Bronchial smooth muscle cell (primary cell): ENCODE measurements around the gene NT5DC1. TPM values are rescaled to one million over a fixed set of nuclear protein-coding genes. Genes with fewer than 3 reads are reported as not detected.

Source experiments
- total RNA-seq: library from RNA; depleted of rRNA; stranded (reverse); fragments of >200 nt; gene quantifications from 2 replicates; pipeline ENCODE4 v1.2.1, GENCODE V29; 2014

The NT5DC1 gene
- total RNA-seq, result 3.9 and 8.5 TPM in 2 replicates

DNA sequence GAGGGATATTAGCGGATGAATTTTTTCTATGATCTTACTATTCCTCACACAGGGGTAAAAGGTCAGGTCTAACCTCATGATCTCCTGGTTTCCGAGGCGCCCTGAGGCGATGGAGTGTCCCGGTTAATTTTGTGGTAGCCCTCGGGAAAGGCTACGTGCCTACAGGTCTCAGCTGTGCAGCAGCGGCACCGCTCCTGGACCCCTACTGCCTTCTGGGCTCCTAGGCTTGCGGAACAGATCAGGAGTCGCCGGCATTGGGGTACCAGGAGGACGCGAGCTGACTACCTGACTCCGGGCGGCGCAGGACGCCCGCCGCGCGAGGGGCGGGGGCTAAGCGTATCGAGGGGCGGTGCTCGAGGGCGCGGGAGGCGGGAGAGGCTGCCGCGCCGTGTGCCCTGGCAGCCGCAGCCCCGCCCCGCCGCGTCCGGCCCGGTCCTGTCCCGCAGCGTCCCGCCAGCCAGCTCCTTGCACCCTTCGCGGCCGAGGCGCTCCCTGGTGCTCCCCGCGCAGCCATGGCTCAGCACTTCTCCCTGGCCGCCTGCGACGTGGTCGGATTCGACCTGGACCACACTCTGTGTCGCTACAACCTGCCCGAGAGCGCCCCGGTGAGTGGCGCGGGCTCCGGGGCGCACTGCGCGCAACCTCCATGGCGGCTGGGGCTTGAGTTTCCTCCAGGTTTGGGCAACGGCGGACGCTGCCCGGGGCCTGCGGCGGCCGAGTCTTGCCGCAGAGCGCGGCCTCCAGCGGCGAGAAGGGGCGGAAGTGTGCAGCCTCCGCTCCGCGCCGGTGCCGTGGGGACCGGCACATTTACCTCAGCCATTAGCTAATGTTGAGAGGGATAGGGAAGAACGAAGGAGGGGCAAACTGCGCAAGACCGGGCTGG lies at the start of gene NT5DC1:
Gene NT5DC1 (plus strand): TSS at position 435 of the 883 bp plus-strand sequence. CDS start 78 bp downstream, at position 513.

DNA sequence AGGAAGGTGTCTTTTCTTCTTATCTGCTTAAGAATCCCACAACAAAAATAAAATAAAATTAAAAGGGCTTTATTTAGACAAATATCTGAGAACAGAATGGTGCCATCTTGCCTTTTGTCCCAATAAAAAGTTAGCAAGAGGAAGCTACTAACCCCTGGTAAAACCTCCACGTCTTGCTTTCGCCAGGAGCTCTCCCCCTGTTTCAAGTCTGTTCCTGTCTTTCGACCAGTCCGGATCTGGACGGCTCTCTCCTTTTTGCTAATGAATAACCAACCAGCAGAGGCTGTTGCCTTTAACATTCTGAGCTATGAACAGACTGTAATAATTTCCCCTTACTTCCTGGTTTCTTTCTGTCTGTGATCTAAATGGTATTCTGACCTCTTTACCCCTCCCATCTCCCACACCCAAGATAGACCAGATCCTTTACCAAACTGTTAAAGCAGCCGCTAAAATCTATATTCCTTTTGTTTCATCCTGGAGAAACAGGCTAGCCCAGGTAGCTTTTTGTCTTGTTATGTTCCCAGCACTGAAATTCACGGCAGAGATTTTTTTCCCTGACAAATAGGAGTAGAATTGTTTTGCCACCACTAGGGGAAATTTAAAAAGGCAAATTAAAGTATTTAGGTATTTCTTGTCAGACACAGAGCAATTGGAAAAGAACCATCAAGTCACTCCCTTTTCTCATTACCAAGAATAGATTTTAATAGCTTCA lies 39.9 kb upstream of the NT5DC1 start, which contains the start of gene FRK:
Gene FRK (minus strand): TSS at position 320 of the 712 bp plus-strand sequence. CDS start 580 bp downstream, outside the sequence.

DNA sequence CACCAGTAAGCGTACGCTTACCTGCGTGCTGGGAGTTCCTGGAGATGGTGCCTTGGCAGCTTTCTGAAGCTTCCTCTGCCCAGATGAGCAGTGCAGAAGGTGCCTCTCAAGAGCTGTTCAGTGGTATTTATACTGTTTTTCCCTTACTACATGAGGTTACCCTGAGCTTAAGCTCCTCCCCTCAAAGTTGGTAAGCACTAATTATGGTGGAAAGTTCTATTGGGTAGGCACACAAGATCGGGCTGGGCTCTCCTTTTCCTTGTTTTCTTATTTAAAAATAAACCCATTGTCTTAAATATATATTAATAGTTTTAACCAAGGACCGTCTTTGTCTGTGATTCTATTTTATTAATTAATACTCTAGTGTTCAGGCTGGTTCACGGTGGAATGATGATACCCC lies 25.4 kb downstream of the NT5DC1 start, which contains the start of gene COL10A1:
Gene COL10A1 (minus strand): TSS at position 101 of the 400 bp plus-strand sequence. CDS start 640 bp downstream, outside the sequence.

DNA sequence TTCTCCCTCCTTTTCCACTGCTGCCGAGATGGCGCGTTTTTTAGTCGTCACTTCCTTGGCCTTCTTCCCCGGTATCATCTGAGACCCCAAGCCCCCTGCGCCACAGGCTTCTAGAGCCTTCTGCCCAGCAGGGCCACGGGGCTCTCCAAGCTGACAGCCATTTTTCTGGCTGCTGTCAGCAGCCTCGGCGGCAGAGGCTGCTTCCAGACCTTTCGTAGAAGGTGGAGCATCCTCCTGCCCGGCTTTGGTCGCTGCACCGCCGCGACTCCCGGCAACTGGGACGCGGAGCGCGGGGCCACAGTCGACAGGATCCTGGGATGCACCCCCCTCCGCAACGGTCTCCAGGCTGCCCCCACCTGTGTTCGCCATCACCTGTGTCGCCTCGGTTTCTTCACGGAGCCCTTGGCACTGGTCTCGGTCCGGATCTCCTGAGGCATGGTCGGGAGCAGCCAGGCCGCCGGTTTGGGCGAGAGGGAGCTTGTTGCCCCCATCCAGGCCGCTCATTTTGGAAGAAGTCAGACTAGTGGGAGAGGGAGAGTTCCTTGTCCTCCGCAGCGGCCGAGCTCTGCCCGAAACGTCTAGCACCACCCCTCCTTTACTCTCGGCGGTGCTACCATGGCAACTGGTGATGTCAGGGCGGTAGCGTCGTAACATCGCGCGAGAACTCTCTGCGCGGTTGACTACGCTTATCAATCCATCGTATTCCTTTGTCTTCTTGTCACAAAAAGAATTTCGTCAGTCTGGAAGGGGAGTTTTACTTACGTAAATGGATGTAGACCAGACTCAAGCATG lies 153.0 kb downstream of the NT5DC1 start, which contains the start of gene TSPYL4:
Gene TSPYL4 (minus strand): TSS at position 571 of the 792 bp plus-strand sequence. CDS start 67 bp downstream, at position 504.

DNA sequence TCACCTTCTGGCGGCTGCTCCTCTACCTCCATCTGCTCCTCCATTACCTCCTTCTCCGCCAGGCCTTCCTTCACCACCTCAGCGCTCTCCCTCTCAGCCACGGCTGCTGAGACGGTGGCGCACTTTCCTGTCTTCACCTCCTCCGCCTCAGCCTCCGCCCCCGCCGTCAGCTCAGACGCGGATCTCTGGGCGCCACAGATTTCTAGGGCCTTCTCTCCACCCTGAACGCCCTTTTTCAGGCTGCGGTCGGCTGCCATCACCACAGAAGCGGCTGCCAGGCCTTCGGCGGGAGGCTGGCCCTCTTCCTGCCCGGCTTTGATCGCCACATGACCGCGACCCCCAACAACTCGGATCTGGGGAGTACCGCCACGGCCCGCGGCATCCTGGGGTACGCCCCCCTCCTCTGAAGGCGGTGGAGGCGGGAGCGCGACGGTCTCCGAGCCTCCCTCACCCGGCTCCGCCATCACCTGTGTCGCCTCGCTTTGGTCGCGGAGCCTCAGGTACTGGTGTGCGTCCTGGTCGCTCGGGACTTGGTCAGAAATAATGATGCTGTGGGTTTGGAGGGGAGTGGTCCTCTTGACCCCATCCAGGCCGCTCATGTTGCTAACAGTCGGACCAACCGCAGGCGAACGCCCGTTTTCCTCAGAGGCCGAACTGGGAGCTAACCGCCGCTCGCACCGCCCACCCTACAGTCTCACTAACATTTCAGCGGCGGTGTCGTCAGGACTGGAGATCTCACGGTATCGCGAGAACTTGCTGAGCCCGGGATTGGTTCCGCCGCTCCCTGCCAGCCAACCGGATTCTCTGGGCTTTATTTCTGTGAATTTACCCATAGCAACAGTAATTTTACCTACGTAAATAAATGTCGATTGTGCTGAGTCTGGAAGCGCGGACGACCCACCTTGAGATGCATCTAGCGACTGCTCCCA lies 178.8 kb downstream of the NT5DC1 start, which contains the start of gene TSPYL1:
Gene TSPYL1 (minus strand): TSS at position 699 of the 929 bp plus-strand sequence. CDS start 100 bp downstream, at position 599.

Other genes with a start within 250 kb of the NT5DC1 start
- 1.7 TPM in 2 replicates for gene FRK, start 40.0 kb upstream of the NT5DC1 start, total RNA-seq
- gene COL10A1, start 25.3 kb downstream of the NT5DC1 start, total RNA-seq, result 0.16 TPM in 1 of 2 replicates, not detected in the other
- gene TSPYL4, start 153.2 kb downstream of the NT5DC1 start, total RNA-seq, result 4.5 and 6.0 TPM in 2 replicates
- 102 and 110 TPM in 2 replicates for gene TSPYL1, start 179.1 kb downstream of the NT5DC1 start, total RNA-seq